GM12873 (cell line): ENCODE measurements around the gene AGAP1.

Source experiments
- TF ChIP-seq, protein P1 (sequence below): IDR thresholded peaks from 2 replicates; pipeline ENCODE4 v1.5.1; 2012; ENCODE audit warnings: low read depth, mild to moderate bottlenecking, moderate library complexity, low read length, control low read depth; ENCODE audit not compliant: insufficient read depth; ENCODE audit errors: missing control alignments

Gene AGAP1

DNA sequence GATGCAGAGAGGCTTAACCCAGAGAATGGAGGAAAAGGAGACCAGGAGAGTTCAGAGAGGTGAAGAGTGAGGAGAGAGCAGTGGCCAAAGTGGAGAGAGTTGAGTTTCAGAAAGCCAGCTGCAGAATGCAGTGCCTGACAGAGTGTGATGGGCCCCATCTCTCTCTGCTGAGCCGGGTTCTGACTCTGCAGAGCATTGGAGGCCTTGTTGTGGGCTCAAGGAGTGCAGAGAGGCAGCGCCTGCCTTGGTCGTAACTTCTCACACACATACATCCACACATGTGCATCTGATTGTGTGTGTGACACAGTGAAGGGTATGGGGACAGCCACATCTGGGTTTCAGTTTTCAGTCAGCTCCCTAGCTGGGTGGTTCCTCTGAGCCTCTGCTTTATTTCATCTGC, 58.8 kb downstream of the AGAP1 start:
- TF ChIP-seq, protein P1, sequence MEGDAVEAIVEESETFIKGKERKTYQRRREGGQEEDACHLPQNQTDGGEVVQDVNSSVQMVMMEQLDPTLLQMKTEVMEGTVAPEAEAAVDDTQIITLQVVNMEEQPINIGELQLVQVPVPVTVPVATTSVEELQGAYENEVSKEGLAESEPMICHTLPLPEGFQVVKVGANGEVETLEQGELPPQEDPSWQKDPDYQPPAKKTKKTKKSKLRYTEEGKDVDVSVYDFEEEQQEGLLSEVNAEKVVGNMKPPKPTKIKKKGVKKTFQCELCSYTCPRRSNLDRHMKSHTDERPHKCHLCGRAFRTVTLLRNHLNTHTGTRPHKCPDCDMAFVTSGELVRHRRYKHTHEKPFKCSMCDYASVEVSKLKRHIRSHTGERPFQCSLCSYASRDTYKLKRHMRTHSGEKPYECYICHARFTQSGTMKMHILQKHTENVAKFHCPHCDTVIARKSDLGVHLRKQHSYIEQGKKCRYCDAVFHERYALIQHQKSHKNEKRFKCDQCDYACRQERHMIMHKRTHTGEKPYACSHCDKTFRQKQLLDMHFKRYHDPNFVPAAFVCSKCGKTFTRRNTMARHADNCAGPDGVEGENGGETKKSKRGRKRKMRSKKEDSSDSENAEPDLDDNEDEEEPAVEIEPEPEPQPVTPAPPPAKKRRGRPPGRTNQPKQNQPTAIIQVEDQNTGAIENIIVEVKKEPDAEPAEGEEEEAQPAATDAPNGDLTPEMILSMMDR, result no peak

DNA sequence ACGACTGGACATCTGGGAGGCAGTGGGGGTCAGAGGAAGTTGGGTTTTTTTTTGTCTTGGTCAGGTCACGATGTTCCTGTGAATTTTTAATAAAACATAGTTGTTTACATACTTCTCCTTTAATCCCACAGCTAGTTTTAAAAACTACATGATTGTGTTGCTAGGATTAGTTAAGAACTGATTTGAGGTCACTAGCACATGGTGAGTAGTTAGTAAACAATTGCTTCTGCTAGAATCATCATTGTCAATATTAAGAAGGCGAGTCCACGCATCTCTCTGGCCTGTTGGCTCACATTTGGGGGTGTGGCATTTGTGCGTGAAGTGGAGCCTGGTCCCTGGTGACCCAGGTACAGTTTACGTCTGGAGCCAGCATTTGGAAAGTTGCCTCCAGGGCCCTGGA, 59.4 kb downstream of the AGAP1 start:
- TF ChIP-seq, protein P1, result no peak

DNA sequence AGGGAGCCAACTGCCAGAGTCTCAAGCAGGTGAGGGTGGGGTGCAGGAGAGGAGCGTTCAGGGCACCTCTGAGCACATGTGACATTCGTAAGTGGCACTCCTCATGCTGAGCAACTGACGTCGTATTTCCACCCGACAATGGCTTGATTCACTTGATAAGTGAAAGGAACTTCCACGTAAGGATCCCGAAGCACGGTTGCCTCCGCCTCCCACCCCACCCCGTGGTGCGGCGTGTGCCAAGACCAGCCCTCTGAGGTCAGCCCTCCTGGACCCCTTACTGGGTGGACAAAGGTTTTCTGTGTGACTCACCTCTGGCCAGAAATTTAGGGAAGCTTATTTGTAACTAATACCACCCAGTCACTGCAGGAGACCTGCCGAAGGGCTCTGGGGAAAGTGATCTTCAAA, 59.9 kb downstream of the AGAP1 start:
- TF ChIP-seq, protein P1, result no peak

DNA sequence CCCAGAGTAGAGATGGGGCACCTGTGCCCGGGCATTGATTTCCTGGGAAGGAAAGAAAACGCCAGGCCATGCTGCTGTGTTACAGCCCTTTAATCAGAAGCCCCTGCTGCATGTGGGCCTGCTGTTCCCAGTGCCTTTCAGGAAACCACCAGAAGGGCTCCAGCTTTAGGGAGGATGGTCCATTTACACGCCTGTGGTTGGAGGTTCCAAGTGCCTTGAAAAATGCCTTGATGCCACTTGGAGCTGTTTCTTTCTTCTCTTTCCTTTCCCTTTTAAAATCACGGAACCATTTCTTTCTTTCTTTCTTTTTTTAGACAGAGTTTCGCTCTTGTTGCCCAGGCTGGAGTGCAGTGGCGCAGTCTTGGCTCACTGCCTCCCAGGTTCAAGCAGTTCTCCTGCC, 60.5 kb downstream of the AGAP1 start:
- TF ChIP-seq, protein P1, result no peak

DNA sequence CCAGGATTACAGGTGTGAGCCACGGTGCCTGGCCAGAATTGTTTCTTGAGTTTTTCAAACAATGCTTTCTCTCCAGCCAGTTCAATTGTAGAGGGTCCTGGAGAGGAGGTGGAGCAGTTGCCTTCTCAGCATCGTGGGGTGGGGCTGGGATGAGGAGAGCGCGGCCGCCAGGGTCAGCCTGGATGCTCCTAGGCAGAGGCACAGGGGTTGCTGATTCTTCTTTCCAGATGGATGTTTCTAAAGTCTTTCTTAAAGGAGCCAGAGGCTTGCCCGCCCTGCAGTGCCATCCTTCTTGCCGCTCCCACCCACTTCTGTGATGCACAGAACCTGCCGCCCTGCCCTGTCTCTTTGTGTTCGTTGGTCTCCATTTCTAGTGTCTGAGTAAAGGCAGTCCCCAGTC, 61.1 kb downstream of the AGAP1 start:
- TF ChIP-seq, protein P1, result no peak

DNA sequence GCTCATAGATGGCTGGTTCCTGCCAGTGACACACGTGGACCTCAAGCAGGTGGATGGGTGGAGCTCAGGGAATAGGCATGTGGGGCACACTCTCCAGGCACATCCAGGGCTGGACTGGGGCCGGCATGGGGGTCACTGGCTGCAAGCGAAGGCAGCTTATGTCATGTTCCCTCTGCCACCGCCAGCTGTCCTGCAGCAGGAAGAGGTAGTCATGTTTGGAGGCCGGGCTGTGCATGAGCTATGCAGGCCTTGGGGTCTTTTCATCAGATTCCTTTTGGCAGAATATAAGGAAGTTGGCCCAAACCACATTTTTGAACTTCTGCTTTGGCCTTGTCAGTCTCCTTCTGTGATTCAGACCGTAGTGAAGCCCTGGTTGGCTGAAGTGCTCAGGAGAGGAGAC, 61.5 kb downstream of the AGAP1 start:
- TF ChIP-seq, protein P1, result no peak

DNA sequence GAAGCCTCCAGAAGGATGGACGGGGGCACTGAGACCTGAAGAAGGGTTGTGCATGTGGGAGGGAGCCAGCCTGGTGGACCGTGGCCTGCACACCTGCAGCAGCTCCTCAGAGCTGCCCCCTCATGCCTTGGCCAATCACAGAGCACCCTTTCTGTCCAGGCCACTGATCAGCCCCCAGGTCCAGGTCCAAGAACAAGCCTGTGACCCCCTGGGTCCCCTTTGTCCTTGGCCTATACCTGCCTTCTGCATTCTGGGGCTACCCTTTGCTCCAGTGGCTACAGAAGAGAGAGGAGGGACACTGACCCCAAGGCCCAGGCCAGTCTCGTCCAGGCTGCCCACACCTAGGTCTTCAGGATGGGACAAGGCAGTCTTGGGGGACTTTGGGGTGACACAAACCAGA, 62.2 kb downstream of the AGAP1 start:
- TF ChIP-seq, protein P1, result no peak
